Peyer's patch (tissue), 4 donors: ENCODE measurements around the gene PRX.

ENCODE experiments used
- CTCF ChIP-seq, 6 experiments: fragments of 450-650 bp in 4 of 6; fragments of 200-600 bp in 2 of 6; sonication (generic) in 1 of 6; IDR thresholded peaks; one replicate each; pipeline ENCODE4 v1.5.1; 2017 to 2019; ENCODE audit warnings: antibody characterized with exemption in 6 of 6, mild to moderate bottlenecking in 3 of 6, moderate library complexity in 1 of 6
- POLR2A ChIP-seq, 2 donors: fragments of 450-650 bp; IDR thresholded peaks; one replicate each; pipeline ENCODE4 v1.5.1; 2017; ENCODE audit warnings: antibody characterized with exemption in 2 of 2, mild to moderate bottlenecking in 2 of 2, moderate library complexity in 2 of 2

DNA sequence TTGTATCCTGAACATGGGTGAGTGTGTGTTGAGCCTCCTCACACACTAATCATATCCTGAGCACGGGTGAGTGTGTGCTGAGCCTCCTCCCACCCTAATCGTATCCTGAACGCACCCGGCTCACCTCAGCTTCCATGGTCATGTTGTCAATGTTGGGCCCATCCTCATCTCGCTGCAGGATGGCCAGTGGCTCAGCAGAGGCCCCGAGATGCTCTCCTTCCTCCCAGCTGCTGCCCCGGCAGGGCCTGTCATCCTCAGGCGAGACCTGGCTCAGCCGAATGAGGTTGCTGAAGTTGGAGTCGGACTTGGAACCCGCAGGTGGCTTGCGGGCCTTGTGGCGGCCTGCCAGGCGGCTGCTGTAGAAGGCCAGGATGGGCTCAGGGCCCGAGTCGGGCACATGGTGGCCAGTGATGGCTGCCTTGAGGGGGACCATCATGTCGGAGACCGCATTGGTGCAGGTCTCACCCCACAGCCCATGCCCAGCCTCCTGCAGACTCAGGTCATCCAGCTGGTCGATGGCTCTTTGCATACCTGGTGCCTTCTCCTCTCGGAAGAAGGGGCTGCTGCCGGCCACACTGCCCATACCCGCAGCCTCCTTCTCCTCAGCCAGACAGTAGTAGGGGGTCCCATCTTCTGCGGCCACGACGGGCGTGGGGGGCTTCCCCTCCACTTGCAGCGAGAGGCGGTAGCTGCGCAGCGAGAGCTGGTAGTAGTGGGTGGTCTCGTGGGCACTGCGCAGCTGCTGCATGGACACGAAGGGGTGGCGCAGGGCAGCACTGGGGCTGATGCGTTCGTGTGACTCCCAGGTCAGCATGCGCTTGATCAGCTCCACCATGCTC, 32.8 kb downstream of the PRX start:
- TF ChIP-seq CTCF (IDR thresholded peaks at IDR 0.05) (no peak), POLR2A (IDR thresholded peaks at IDR 0.05) (no peak)
